ENCODE results near the gene C19orf67. TPM values are rescaled to one million over a fixed set of nuclear protein-coding genes. Genes with fewer than 3 reads are reported as not detected.

C19orf67 gene
- total RNA-seq, 1 experiment from 2014 or later: not detected

DNA sequence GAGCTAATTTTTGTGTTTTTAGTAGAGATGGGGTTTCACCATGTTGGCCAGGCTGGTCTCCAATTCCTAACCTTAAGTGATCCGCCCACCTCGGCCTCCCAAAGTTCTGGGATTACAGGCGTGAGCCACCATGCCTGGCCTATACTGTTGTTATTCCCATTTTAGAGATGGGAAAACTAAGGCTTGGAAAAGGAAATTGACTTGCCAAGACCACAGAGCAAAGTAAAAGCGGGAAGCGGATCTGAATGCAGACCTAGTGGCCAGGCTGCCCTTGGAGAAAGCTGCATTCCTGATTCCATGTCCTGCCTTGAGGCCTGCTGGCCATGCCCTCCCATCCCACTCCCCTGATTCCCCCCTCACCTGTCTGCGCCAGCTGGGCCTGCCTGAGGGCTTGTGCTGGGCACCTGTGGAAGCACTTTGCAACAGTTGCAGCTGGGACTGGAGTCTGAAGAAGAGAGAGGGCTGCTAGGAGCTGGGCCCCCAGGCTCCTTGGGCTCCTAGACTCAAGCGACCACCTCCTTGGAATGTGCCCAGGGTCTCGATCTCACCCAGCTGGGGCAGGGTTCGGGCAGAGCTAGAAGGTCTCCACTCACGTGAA lies 29.4 kb downstream of the C19orf67 start (continued):
- no peak for TF ChIP-seq YY1 (IDR thresholded peaks at IDR 0.05; ENCODE audit: extremely low read depth, insufficient replicate concordance, low read depth, low read length)
- no peak for TF ChIP-seq ZFX (IDR thresholded peaks at IDR 0.05)

DNA sequence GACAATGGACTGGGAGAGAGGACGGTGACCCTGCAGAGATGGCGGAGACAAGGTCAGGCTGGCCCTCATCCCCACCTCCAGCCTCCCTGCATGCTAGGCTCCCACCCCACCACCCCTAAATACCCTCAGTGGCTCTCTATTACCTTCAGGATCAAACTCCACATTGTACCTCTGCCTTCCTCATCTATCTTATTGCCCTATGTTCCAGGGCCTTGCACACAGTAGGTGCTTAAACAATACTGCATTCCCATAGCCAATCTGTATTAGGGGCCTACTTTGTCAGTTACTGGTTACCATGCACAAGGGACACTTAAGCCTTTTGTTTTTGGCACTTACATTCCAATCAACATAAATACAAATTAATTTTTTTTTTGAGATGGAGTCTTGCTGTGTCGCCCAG lies 30.2 kb downstream of the C19orf67 start:
- Histone ChIP-seq H3K79me2 (ENCODE audit: insufficient read depth, low read length) (no peaks in the 10 kb centered on the region), H3K9me3 (ENCODE audit: control insufficient read depth in 1 of 2, insufficient read depth in 1 of 2, low read depth in 1 of 2, low read length in 2 of 2) (no peaks in the 10 kb centered on the region), H3K9me2 (ENCODE audit: insufficient read depth) (no peaks in the 10 kb centered on the region), H3K27me3 (ENCODE audit: insufficient read depth, low read length) (no peaks in the 10 kb centered on the region), H3K4me3 (replicated peaks in 1 of 2; ENCODE audit: low read depth in 1 of 2, low read length in 2 of 2) (no peak overlapping the region), H3K4me1 (ENCODE audit: control insufficient read depth in 1 of 2, insufficient read depth in 2 of 2, low read length in 2 of 2) (peaks cover 10 to 24% of the 10 kb centered on the region in 2 experiments), H2AFZ (ENCODE audit: low read depth, low read length, poor library complexity, severe bottlenecking) (no peak overlapping the region), H3K9ac (ENCODE audit: low read length) (no peak overlapping the region), H3K4me2 (ENCODE audit: low read length) (no peak overlapping the region), H4K20me1 (ENCODE audit: insufficient read depth) (no peaks in the 10 kb centered on the region), H3K36me3 (ENCODE audit: control insufficient read depth in 1 of 2, insufficient read depth in 2 of 2, low read length in 2 of 2) (peaks cover 0 to 6% of the 10 kb centered on the region in 2 experiments; a peak in 1 of 4 replicates), H3K27ac (ENCODE audit: low read depth, low read length) (no peak overlapping the region)
- BruUV-seq (replicated peaks): no TSS peak
- TF ChIP-seq EZH2phosphoT487 (IDR thresholded peaks at IDR 0.05; ENCODE audit: borderline replicate concordance): no peak
- TF ChIP-seq, protein P1, sequence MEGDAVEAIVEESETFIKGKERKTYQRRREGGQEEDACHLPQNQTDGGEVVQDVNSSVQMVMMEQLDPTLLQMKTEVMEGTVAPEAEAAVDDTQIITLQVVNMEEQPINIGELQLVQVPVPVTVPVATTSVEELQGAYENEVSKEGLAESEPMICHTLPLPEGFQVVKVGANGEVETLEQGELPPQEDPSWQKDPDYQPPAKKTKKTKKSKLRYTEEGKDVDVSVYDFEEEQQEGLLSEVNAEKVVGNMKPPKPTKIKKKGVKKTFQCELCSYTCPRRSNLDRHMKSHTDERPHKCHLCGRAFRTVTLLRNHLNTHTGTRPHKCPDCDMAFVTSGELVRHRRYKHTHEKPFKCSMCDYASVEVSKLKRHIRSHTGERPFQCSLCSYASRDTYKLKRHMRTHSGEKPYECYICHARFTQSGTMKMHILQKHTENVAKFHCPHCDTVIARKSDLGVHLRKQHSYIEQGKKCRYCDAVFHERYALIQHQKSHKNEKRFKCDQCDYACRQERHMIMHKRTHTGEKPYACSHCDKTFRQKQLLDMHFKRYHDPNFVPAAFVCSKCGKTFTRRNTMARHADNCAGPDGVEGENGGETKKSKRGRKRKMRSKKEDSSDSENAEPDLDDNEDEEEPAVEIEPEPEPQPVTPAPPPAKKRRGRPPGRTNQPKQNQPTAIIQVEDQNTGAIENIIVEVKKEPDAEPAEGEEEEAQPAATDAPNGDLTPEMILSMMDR (IDR thresholded peaks at IDR 0.05 in 2 of 3, conservative IDR thresholded peaks at IDR 0.05 in 1 of 3; ENCODE audit: borderline replicate concordance in 1 of 3, insufficient read depth in 1 of 3, low read depth in 2 of 3, low read length in 2 of 3): no peak
- TF ChIP-seq RAD21 (IDR thresholded peaks at IDR 0.05; ENCODE audit: low read depth): no peak
- TF ChIP-seq, protein P2, sequence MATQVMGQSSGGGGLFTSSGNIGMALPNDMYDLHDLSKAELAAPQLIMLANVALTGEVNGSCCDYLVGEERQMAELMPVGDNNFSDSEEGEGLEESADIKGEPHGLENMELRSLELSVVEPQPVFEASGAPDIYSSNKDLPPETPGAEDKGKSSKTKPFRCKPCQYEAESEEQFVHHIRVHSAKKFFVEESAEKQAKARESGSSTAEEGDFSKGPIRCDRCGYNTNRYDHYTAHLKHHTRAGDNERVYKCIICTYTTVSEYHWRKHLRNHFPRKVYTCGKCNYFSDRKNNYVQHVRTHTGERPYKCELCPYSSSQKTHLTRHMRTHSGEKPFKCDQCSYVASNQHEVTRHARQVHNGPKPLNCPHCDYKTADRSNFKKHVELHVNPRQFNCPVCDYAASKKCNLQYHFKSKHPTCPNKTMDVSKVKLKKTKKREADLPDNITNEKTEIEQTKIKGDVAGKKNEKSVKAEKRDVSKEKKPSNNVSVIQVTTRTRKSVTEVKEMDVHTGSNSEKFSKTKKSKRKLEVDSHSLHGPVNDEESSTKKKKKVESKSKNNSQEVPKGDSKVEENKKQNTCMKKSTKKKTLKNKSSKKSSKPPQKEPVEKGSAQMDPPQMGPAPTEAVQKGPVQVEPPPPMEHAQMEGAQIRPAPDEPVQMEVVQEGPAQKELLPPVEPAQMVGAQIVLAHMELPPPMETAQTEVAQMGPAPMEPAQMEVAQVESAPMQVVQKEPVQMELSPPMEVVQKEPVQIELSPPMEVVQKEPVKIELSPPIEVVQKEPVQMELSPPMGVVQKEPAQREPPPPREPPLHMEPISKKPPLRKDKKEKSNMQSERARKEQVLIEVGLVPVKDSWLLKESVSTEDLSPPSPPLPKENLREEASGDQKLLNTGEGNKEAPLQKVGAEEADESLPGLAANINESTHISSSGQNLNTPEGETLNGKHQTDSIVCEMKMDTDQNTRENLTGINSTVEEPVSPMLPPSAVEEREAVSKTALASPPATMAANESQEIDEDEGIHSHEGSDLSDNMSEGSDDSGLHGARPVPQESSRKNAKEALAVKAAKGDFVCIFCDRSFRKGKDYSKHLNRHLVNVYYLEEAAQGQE (IDR thresholded peaks at IDR 0.05; ENCODE audit: low read depth): no peak
- TF ChIP-seq, protein P3, sequence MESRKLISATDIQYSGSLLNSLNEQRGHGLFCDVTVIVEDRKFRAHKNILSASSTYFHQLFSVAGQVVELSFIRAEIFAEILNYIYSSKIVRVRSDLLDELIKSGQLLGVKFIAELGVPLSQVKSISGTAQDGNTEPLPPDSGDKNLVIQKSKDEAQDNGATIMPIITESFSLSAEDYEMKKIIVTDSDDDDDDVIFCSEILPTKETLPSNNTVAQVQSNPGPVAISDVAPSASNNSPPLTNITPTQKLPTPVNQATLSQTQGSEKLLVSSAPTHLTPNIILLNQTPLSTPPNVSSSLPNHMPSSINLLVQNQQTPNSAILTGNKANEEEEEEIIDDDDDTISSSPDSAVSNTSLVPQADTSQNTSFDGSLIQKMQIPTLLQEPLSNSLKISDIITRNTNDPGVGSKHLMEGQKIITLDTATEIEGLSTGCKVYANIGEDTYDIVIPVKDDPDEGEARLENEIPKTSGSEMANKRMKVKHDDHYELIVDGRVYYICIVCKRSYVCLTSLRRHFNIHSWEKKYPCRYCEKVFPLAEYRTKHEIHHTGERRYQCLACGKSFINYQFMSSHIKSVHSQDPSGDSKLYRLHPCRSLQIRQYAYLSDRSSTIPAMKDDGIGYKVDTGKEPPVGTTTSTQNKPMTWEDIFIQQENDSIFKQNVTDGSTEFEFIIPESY (IDR thresholded peaks at IDR 0.05; ENCODE audit: extremely low read depth, insufficient replicate concordance, low read length): no peak
- no peak for TF ChIP-seq ZNF274 (IDR thresholded peaks at IDR 0.05; ENCODE audit: low read depth, low read length)
- TF ChIP-seq YY1 (IDR thresholded peaks at IDR 0.05; ENCODE audit: extremely low read depth, insufficient replicate concordance, low read depth, low read length): no peak
- no peak for TF ChIP-seq SP1 (IDR thresholded peaks at IDR 0.05; ENCODE audit: low read depth)
- TF ChIP-seq CEBPB (IDR thresholded peaks at IDR 0.05; ENCODE audit: low read depth): no peak
- TF ChIP-seq CBX3 (IDR thresholded peaks at IDR 0.05; ENCODE audit: low read depth): no peak
- no peak for TF ChIP-seq SRF (IDR thresholded peaks at IDR 0.05; ENCODE audit: low read depth)
- no peak for TF ChIP-seq FOSL1 (IDR thresholded peaks at IDR 0.05; ENCODE audit: low read depth)
- TF ChIP-seq, protein P4, sequence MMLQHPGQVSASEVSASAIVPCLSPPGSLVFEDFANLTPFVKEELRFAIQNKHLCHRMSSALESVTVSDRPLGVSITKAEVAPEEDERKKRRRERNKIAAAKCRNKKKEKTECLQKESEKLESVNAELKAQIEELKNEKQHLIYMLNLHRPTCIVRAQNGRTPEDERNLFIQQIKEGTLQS (IDR thresholded peaks at IDR 0.05): no peak
- no peak for ATAC-seq
- intact Hi-C loops (cut with micrococcal nuclease): no loop called here
- CTCF ChIA-PET: interaction anchor here (1.0 to 5.7 kb wide), 2 partner anchors 11 to 13 kb away, joined by 4 to 31 read pairs; no protein-coding TSS in a partner anchor
- POLR2A ChIA-PET: no interaction called here
- RAD21 ChIA-PET (ENCODE audit: low non-redundant PET in 1 of 2, low total read pairs in 2 of 2, uncharacterized antibody in 2 of 2, unreplicated experiment in 2 of 2): no interaction called here
- no peak for DNase-seq (ENCODE audit: low read depth, low spot score)
